NCI-H1694 (cell line): Measurements from ENCODE around the gene CLIP1.
A peak's percentile ranks its signal among the peaks of the same experiment; 100 is the strongest.

Experiments used
- DNase-seq: peaks from one replicate; lab custom pipeline; 2025; lab: John Stamatoyannopoulos, UW

Gene CLIP1

DNA sequence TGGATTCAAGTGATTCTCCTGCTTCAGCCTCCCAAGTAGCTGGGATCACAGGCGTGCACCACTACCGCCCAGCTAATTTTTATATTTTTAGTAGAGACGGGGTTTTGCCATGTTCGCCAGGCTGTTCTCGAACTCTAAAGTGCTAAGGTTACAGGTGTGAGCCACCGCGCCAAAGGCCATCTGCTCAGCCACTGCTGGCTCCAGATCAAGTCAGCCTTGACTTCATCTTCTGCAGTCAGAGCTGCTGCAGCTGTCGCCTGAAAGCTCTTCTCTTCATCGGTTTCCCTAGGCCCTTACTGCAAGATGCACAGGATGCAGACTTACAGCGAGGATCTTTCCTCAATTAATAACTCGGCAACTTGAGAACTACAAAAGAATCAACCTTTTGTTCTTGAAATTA, 66.8 kb downstream of the CLIP1 start:
- peak; percentile 73 for DNase-seq

DNA sequence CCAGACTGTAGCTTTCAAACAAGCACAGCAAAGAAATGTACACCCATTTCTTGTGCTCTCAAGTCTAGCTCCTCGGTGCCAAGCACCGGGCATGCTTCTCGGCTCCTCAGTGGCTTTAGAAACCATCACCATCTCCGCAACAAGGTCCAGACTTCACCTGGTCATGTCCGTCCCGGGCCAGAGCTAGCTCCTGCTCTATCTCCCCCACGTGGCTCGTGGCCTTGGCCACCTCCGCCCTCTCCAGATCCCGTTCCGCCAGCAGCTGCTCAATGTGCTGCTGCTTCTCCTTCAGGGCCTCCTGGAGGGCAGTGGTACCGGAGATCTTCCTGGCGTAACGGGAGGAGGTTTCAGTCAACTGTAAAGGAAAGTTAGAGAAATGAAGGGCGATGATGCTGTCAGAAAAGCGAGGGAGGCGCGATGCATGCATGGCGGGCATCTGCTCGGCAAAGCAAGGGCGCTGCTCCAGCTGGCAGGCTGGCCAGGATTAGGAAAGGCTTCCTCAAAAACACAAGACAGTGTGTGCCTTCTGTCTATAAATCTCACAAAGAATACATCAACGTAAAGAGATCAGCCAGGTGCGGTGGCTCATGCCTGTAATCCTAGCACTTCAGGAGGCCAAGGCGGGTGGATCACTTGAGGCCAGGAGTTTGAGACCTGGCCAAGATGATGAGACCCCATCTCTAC, 67.4 kb downstream of the CLIP1 start:
- peak; percentile 34 for DNase-seq

DNA sequence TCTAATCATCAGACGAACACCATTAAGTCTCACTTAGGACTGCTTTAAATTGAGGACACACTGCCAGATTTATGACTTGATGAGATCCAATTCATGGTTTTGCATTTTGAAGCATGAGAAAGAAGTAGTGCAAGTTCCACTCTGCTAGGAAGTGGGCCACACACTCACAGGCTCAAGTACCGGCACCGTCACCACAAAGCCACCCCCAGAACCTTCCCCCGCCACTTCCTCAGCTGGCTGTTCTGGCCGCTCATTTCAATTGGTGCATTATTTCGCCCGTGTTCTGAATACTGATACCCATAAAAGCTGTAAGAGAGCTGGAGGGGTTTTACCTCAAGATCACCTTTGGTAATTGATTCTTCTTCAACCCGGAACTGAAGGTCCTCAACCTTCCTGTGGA, 70.1 kb downstream of the CLIP1 start:
- no peak for DNase-seq

DNA sequence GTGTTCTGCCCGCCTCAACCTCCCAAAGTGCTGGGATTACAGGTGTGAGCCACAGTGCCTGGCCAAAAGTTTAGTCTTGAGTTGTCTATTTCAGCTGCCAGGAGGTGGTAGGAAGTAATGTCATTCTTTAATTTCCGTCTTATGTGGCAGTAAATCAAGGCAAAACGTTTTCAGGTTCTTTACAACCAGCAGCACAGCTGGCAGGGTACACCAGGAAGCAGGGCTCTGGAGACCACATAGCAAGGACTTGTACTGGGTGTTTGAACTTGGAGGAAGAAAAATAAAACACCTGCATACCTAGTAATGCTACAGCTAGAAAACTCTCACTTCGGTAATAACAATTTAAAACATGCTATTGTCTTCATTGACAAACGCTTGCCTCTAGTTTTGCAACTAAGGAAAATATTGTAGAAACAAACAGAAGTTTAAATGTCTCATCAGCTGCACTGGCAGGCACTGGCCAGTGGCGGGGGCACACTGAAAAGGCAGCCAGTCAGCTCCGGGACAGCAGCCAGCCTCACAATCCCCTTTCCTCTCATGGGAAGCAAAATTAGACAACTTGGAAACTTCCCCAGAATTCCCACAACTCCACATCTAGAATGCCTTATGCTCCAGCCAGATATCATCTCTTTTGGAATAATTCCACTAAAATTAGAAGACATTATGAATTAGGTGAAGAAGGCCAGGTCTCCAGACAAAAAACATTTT, 72.2 kb downstream of the CLIP1 start:
- peak; percentile 17 for DNase-seq

DNA sequence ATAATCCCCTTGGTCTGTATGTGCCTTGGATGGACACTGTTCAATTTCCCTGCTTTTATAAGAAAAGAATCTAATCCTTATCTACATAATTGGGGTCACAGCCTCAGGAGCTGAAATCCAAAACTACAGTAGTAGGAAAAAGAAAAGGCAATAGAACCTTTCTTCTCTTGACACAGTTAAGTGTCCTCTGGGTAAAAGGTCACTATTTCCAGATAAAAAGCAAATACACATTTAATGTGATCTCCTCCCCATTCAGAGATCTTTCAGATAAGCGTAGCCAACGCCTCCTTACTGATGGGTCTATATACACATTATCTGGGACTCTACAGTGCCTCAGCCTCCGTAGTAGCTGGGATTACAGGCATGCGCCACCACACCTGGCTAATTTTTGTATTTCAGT, 73.4 kb downstream of the CLIP1 start:
- no peak for DNase-seq

DNA sequence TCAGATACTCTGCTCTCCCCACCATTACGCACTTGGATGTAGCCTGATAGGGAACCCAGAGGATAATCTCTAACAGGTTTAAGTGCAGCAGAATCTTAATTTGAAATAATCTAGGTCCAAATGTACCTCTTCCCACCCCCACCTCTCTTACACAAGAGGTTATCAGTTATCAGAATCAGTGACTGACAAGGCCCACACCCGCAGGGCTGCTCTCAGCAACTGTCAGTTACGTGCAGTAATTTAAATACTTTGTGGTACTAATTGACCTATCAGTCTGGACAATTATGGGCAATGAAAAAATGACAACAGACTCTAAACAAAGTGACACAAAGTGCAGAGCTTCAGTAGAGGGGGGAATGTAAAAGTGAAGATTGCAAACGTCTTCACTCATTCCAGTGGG, 74.0 kb downstream of the CLIP1 start:
- DNase-seq: no peak

DNA sequence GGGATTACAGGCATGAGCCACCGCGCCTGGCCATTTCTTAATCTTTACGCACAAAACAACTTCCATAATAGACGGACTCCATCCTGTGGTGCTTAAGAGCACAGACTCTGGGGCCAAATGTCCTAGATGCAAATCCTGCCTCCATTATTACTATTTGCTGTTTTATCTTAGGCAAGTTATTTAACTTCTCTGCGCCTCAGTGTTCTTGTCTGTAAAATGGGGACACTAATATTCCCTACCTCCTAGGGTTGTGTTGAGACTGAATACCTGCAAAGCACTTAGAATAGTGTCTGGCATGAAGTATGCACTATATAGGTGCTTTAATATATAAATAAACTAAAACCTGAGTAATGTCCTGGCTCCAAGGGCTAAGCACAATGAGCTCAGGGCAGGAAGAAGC, 76.4 kb downstream of the CLIP1 start:
- DNase-seq: no peak

DNA sequence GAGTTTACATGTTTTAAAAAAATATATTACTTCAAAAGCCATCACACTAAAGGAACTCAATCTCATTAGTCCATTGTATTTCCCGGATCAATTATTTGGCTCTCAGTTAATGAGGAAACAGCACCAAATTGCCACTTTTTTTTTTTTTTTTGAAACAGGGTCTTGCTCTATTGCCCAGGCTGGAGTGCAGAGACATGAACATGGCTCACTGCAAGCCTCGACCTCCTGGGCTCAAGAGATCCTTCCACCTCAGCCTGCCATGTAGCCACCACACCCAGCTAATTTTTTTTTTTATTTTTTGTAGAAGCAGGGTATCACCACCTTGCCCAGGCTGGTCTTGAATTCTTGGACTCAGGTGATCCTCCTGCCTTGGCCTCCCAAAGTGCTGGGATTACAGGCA, 77.4 kb downstream of the CLIP1 start:
- DNase-seq: no peak

DNA sequence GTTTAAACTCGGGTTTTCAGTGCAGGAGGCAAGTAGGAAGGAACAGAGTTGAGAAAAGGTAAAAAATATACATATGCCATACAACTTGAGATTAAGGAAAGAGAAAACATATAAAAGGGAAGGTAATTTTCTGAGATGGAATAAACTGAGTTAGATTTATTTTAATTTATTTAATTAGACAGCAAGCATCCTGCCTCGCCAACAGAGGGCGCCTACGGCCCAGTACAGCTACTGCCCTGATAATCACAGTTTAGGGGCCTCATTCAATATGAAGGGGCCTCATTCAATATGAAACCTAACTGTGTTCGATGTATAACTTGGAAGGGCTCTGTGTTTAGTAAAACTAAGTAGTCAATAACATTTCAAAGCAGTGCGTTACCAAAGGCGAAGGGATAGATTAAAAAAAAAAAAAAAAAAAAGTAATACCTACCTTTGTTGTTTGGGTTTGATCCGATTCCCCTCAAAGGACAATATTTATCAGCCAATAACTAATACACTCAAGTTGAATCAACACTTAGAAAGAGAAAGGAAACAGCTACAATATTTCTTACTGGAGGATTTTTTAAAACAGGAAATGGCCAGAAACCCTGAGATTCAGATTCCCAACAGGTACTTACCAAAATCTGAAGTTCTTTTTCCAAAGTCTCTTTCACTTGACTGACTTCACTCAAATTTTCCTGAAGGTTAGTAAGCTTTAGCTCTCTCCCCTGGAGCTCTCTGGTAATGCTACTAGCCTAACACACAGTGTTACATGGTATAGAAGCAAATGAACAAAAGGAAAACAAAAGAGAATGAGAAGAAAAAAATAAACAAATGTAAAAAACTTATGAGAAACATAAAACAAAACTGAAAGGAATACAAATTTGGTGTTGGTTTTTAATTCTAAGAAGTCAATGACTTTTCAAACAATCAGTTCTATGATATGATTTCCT, 86.2 kb downstream of the CLIP1 start:
- DNase-seq: peak; percentile 11

DNA sequence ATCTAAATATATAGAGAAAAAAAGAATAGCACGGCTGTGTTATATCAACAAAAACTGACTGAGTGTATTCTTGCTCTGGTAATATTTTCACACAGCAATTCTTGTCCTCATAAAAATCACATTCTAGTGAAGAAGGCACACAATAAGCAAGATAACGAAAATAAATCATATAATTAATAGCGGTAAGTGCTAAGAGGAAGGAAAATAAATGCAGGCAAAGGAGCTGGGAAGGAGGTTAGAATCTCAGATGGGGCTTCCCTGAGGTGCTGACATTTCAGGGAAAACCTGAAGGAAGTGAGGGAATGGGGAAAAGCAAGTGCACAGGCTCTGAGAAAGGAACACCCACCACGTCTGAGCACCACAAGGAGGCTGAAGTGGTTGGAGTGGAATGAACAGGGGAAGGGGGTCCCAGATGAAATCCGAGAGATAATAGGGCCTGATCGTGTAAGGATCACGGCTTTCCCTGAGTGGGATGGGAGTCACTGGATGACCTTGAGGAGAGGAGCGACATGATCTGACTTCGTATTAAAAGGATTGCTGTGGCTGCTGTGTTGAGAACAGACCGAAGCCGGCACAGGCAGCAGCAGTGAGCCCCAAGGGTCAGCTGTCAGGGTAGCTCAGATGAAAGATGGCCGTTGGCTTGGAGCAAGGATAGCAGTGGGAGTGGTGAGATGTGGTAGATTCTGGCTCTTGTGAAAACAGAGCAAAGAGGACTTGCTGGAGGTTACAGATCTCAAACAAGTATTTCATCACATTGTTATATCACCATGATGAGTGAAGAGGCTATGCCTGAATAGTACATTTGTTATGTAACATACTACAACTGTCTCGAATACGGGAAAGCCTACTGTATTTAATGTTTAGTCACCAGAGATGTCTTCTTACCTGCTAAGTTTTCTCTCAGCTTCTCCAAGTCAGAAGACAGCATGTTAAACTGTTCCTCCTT, 89.1 kb downstream of the CLIP1 start:
- DNase-seq: no peak

DNA sequence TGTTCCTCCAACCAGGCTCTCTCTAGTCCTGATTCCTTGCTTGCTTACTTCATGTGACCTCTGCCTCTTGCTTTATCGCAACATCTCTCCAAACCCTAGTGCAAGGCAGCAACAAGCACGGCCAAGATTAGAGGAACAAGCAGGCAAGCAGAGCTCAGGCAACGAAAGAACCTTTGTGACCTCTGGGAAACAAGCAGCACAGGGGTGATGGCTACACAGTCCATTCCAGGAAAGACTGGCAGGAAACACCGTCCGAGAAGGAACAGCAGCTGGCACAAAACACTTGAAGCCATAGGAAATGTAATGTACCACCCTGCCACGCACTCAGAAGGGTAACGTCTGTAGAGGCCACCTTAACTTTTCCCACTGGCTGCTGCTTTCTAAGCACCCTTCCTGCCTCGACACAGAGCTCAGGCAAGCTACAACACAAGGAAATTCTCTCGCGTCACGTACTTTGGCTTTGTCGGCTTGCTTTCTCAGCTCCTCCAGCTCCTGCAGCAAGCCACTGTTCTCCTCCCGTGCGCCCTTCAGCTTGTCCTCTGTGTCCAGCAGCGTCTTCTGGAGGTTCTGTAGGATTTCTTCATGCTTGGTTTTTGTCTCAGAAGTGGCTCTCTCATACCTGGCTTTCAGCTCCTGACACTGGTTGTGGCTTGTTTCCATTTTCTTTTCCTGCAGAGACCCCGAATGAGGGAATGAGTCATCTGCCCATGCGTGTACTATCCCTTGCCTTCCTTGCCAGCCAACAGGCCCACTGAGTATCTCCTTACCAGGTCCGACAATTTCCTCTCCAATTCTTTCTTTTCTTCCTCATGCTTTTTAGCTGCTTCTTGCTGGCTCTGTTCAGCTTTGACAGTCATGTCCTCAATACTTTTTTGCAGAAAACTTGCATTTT, 94.7 kb downstream of the CLIP1 start:
- no peak for DNase-seq

DNA sequence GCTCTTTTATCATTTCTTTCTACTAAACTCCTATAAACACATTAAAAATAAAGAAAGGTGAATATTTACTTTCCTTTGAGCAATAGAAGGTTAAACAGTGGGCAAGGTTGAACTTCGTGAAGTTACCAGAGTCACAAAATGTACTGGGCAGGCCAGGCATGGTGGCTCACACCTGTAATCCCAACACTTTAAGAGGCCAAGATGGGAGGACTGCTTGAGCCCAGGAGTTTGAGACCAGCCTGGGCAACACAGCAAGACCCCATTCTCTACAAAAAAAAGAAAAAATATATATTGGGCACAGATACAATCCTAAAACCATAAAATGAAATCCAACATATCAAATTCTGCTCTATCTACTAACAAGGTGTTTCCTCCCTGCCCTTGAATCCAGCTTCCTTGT, 95.5 kb downstream of the CLIP1 start:
- no peak for DNase-seq

DNA sequence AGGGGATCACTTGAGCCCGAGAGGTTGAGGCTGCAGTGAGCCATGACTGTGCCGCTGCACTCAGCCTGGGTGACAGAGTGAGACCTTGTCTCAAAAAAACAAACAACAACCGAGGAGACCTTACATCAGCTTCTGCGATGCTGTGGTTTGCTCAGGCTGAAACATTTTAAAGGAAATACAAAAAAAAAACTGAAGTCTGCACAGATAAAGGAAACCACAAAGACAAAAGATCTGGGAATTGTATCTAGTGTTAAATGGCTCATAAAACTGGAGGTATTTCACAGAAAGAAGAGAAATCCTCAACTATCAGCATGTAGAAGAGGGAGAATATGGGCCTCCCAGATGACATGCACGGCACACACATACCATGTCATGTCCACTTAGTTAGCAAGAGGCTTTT, 95.9 kb downstream of the CLIP1 start:
- DNase-seq: no peak

DNA sequence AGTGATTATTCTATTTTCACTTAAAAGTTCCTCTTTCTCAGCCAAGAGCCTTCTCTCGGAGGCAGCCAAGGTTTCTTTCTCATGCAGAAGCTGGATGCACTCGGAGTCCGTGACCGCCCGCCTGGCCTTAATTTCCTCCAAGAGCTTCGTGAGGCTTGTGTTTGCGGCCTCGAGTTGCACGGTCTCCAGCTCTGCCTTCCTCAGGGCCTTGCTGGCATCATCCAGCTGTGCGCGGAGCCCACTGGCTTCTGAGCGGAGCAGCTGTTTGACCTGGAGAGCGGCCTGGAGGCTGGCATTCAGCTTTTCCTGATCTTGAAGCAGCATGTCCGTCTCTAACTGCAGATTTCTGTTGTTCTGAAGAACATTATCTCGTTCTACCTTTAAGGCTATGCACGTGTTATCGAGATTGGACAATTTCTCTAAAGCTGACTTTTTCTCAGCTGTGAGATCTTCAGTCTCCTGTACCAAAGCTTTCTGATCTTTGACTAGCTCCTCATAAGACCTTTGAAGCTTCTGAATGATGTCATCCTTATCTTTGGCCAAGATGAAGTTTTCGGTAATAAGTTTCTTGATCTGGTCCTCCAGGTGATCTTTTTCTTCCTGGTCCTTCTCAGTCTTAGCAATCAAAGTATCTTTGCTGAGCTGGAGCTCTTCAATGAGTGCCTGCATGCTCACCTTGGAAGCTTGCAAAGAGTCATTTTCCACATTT, 99.0 kb downstream of the CLIP1 start:
- DNase-seq: no peak

DNA sequence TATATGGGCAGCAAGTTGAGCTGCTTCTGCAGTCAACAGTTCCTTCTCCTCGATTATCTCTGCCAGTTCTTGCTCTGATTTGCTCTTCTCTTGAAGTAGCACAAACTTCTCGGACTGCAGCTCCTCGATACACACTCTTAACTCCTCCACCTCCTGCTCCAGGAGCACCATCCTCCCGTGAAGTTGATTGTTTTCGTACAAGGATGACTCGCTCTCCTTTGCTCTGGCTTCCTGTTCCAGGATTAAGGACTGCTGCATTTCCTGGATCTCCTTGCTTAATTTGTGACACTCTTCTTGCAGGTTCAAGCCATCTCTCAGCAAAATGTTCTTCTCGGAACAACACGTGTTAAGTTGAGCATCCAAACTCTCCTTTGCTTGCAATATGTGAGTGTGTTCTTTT, 100.0 kb downstream of the CLIP1 start:
- DNase-seq: no peak

DNA sequence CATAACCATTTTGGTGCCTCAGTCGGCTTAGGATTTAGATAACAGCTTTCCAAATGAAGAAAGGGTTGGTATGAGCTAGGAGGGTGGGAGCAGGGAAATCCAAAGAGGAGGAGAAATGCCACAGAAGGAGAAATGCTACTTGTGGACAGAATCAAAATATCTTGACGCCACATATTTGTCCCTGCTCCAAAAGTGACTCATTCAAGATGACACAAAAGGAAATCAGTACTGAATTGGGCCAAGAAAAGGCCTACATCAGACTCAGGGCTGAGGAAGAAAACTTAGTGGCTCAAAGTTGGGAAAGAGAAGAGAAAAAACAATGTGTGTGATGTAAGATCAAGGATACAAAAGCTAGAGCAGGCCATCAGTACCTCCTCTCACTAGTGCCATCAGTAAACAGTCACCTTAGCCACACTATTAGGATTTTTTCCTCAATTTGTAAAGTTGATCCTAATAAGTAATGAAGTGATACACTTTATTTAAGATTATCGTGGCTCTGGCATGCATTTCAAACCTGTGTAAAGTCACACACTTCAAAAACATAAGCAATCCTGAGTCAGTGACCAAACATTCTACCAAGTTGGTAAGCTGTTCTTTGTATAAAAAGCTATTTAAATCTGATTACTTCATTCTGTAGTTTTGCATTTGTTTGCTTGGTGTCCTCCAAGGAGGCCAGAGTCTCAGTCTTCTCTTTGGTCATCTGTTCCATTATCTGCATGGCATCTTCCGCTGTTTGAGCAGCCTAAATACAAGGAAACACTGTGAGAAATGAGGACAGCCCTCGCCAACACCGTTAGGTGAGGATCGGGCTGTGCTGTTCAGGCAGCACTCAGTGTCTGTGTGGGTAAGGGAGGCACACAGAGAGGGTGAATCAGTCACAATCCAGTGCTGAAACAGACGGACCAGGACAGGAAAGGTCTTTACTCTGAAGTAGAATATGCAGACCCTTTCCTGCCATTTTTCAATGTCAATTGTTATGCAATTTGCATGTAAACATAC, 103.6 kb downstream of the CLIP1 start:
- no peak for DNase-seq

DNA sequence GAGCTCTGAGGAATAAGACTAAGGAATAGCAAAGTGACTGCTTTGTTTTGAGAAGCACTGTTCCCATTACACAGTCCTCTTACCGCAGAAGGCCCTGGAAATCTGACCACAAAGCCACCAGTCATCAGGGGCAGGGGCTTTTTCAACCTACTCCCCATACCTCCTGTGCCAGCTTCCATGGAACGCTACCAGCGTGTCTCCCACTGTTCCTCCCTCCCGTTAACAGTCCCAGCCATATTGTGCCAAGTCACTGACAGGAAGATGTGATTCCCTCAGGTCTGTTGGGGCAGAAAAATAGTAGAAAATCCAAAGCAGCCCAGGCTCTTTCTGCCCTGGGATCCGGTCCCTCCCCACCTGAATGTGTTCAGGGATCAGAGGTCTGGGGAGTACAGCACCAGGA, 109.5 kb downstream of the CLIP1 start:
- DNase-seq: no peak

DNA sequence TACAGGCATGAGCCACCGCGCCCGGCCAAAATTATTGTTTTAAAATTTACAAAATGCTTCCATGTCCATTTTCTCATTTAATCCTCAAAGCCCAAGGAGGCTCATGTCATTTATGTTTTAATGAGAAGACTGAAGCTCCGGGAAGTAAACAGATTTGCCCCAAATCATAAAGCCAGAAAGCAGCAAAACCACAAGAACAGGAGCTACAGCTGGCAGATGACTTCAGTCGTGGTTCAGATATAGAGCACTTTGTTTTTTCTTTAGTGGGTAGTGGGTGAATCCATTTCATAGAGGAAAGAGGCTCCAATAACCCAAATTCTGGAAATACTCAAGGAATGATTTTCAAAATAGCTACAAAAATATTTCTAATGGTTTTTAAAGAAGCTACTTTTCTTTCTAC, 110.8 kb downstream of the CLIP1 start:
- no peak for DNase-seq
